GM13976 (cell line): ENCODE results near the gene CIITA.

Experiments used
- DNase-seq: peaks from one replicate; pipeline ENCODE4 v3.0.0; 2012; ENCODE audit warnings: low spot score
- CTCF ChIP-seq: IDR thresholded peaks from 2 replicates; pipeline ENCODE4 v1.5.1; 2012; ENCODE audit warnings: borderline replicate concordance, mild to moderate bottlenecking; ENCODE audit not compliant: insufficient read depth; ENCODE audit errors: extremely low read depth, missing control alignments, control extremely low read depth
- in situ Hi-C: fragments of 300-500 bp; cut with MboI; formaldehyde crosslinking; loops from one replicate; pipeline ENCODE4 v1.12.0; 2022; ENCODE audit warnings: low sequenced_read_pairs, mixed read lengths, inconsistent platforms; ENCODE audit not compliant: unreplicated experiment

CIITA gene

GRCh38 chr16:10889855-10890254, 12.9 kb downstream of the CIITA start:
- no peak for DNase-seq
- in situ Hi-C loops: no loop called here
- TF ChIP-seq CTCF: no peak

GRCh38 chr16:10892782-10893318, 15.8 kb downstream of the CIITA start:
- in situ Hi-C loops: no loop called here
- no peak for TF ChIP-seq CTCF
- no peak for DNase-seq

GRCh38 chr16:10895053-10895946, 18.3 kb downstream of the CIITA start:
- in situ Hi-C loops: no loop called here
- DNase-seq: no peak
- no peak for TF ChIP-seq CTCF

DNA sequence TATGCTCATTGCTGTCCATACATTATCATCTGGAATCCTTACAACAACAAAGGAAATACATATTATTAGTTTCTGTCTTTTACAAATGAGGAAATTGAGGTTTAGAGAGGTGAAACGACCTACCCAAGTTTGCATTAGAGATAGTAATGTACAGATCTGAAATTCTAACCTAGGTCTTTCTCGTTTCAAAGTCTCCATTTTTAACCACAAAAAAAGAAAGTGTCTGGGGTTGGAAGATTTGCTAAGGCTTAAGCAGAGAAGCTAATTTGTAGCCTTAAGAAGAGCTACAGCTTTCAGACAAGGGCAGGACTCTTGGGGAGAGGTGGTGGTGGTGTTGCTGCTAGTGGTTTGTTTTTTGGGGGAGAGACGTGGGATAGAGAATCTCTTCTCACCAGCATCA, 19.2 kb downstream of the CIITA start:
- no peak for TF ChIP-seq CTCF
- DNase-seq: no peak
- in situ Hi-C loops: no loop called here

DNA sequence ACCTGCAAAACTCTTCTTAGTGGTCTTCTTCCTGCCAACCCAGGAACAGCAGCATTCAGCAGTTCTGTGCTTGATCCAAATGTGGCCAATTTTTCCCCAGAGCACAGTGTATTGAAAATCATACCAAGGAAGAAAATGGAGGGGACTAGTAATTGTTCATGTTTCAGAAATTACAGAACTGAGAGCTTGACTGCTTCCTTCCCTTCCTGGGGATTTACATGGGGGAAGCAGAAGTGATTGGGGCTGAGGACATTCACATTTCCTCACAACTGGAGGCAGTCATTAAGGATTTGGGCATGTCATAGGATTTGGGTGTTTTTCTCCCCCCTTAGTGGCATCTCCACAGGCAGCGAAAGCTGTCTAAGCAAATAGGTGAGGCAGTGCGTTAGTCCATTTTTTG, 19.7 kb downstream of the CIITA start:
- DNase-seq: no peak
- TF ChIP-seq CTCF: no peak
- in situ Hi-C loops: no loop called here

GRCh38 chr16:10897134-10897533, 20.1 kb downstream of the CIITA start:
- TF ChIP-seq CTCF: no peak
- no peak for DNase-seq
- in situ Hi-C loops: no loop called here
